ENCODE results near the gene UMODL1. TPM values are rescaled to one million over a fixed set of nuclear protein-coding genes. Genes with fewer than 3 reads are reported as not detected.

The UMODL1 gene
- total RNA-seq, 1 experiment from 2014 or later, result not detected

GRCh38 chr21:42089665-42090310, 18.7 kb downstream of the UMODL1 start:
- H3K9me3 Mint-ChIP-seq, result peaks cover 7 to 8% of the 10 kb centered on the region in 2 experiments
- H3K36me3 Mint-ChIP-seq (ENCODE audit: insufficient read depth in 1 of 3, low read depth in 3 of 3), result peaks cover 4 to 8% (median 7%) of the 10 kb centered on the region in 3 experiments; a peak in 5 of 7 replicates
- Histone ChIP-seq H3K23me2 (ENCODE audit: insufficient read length, low read depth, low read length, poor library complexity, severe bottlenecking) (no peaks in the 10 kb centered on the region), H3K9me3 (ENCODE audit: control insufficient read depth, low read depth, low read length) (no peaks in the 10 kb centered on the region), H2BK120ac (ENCODE audit: low read depth, low read length, poor library complexity, severe bottlenecking) (no peak overlapping the region), H3K14ac (ENCODE audit: insufficient read depth, low read length) (no peak overlapping the region; the same call in 1 of the 2 replicates), H2BK5ac (ENCODE audit: insufficient read length, low read length) (no peak overlapping the region), H2AK5ac (ENCODE audit: insufficient read length, low read length) (no peak overlapping the region), H2BK15ac (ENCODE audit: low read depth, low read length) (no peak overlapping the region), H4K5ac (ENCODE audit: insufficient read length, low read depth, low read length) (no peak overlapping the region), H3T11ph (ENCODE audit: low read length) (no peak overlapping the region), H4K91ac (ENCODE audit: insufficient read length, low read depth, low read length) (no peak overlapping the region), H3K9ac (ENCODE audit: extremely low read depth, insufficient read length, low read length) (no peak overlapping the region), H3K4ac (ENCODE audit: low read depth, low read length) (no peak overlapping the region), H2BK20ac (ENCODE audit: low read depth, low read length, poor library complexity, severe bottlenecking) (no peak overlapping the region), H3K18ac (ENCODE audit: insufficient read length, low read depth, low read length) (no peak overlapping the region), H3K27me3 (ENCODE audit: insufficient read depth, low read length) (no peaks in the 10 kb centered on the region), H4K20me1 (ENCODE audit: control insufficient read depth, insufficient read depth, insufficient read length) (no peaks in the 10 kb centered on the region), H2BK12ac (ENCODE audit: insufficient read length, low read depth, low read length) (no peak overlapping the region), H3K4me2 (ENCODE audit: insufficient read depth, insufficient read length, low read length) (no peak overlapping the region), H3K79me2 (ENCODE audit: insufficient read depth, low read length) (no peaks in the 10 kb centered on the region), H3K23ac (ENCODE audit: insufficient read length, low read depth, low read length) (no peak overlapping the region), H4K8ac (replicated peaks; ENCODE audit: insufficient read length, low read depth, low read length) (no peak overlapping the region), H3K4me1 (ENCODE audit: insufficient read depth, low read length) (no peaks in the 10 kb centered on the region), H2AFZ (ENCODE audit: low read length) (no peak overlapping the region), H3K56ac (ENCODE audit: insufficient read length, low read depth, low read length) (no peak overlapping the region), H3K27ac (ENCODE audit: insufficient read length, low read depth, low read length) (no peak overlapping the region), H3K79me1 (ENCODE audit: insufficient read depth, low read depth, low read length, poor library complexity, severe bottlenecking) (no peaks in the 10 kb centered on the region)
- H3K4me3 Mint-ChIP-seq, result no peak overlapping the region
- no peak for DNase-seq
- H3K4me1 Mint-ChIP-seq, result peaks cover 15 to 17% of the 10 kb centered on the region in 2 experiments
- TF ChIP-seq CTCF (conservative IDR thresholded peaks at IDR 0.05), result no peak
- H3K27ac Mint-ChIP-seq, result no peak overlapping the region
- no CpG with 5 or more reads among the region's 21 CpGs for WGBS (ENCODE audit: extremely low coverage, insufficient read length, low lambda C conversion rate)
- peaks cover 22% of the 10 kb centered on the region for H3K27me3 Mint-ChIP-seq (ENCODE audit: low read depth)
